SK-N-SH treated with all-trans-retinoic acid at 6 μM for 48 hours (cell line): ENCODE results near the gene SPOCK1.

Experiments used
- ATAC-seq: fragments of 200-7000 bp; cut with Tn5 transposase; 3 replicates; pipeline ENCODE4 v1.9.1; 2020; ENCODE audit warnings: mild to moderate bottlenecking, moderate library complexity
- ARNTL ChIP-seq: fragments of 450-650 bp; formaldehyde crosslinking; IDR thresholded peaks from 2 replicates; pipeline ENCODE4 v1.5.0; 2020; ENCODE audit warnings: low read depth, mild to moderate bottlenecking, moderate library complexity, borderline replicate concordance
- BACH2 ChIP-seq: fragments of 250-450 bp; sonication (Bioruptor Pico); IDR thresholded peaks from 2 replicates; pipeline ENCODE4 v1.9.0; 2021; ENCODE audit warnings: mild to moderate bottlenecking, borderline replicate concordance
- CREB5 ChIP-seq: fragments of 250-450 bp; sonication (Bioruptor Pico); IDR thresholded peaks from 2 replicates; pipeline ENCODE4 v1.5.1; 2020; ENCODE audit warnings: low read depth, mild to moderate bottlenecking, moderate library complexity
- CSDC2 ChIP-seq: fragments of 250-450 bp; sonication (Bioruptor Pico); IDR thresholded peaks from 2 replicates; pipeline ENCODE4 v1.5.0; 2020; ENCODE audit warnings: mild to moderate bottlenecking, moderate library complexity
- CSRNP3 ChIP-seq: fragments of 250-450 bp; sonication (Bioruptor Pico); IDR thresholded peaks from 2 replicates; pipeline ENCODE4 v1.5.1; 2021; ENCODE audit warnings: mild to moderate bottlenecking, moderate library complexity
- ESRRG ChIP-seq: fragments of 250-450 bp; sonication (Bioruptor Pico); IDR thresholded peaks from 2 replicates; pipeline ENCODE4 v1.6.1; 2021; ENCODE audit warnings: mild to moderate bottlenecking
- GLIS3 ChIP-seq: fragments of 250-450 bp; sonication (Bioruptor Pico); IDR thresholded peaks from 2 replicates; pipeline ENCODE4 v1.5.0; 2020; ENCODE audit warnings: mild to moderate bottlenecking, moderate library complexity
- ISL1 ChIP-seq: fragments of 250-450 bp; sonication (Bioruptor Pico); IDR thresholded peaks from 2 replicates; pipeline ENCODE4 v2.1.2; 2022; ENCODE audit warnings: mild to moderate bottlenecking, moderate library complexity
- OSR1 ChIP-seq: fragments of 250-450 bp; sonication (Bioruptor Pico); IDR thresholded peaks from 2 replicates; pipeline ENCODE4 v1.8.0; 2022; ENCODE audit warnings: moderate library complexity, mild to moderate bottlenecking, inconsistent platforms
- PATZ1 ChIP-seq: fragments of 250-450 bp; sonication (Bioruptor Pico); IDR thresholded peaks from 2 replicates; pipeline ENCODE4 v1.8.0; 2020; ENCODE audit warnings: mild to moderate bottlenecking, moderate library complexity, borderline replicate concordance
- POU6F1 ChIP-seq: fragments of 250-450 bp; sonication (Bioruptor Pico); IDR thresholded peaks from 2 replicates; pipeline ENCODE4 v1.8.0; 2021; ENCODE audit warnings: low read depth, mild to moderate bottlenecking, moderate library complexity, borderline replicate concordance
- PPARA ChIP-seq: fragments of 250-450 bp; sonication (Bioruptor Pico); IDR thresholded peaks from 2 replicates; pipeline ENCODE4 v1.5.0; 2020; ENCODE audit warnings: mild to moderate bottlenecking, borderline replicate concordance
- RARB ChIP-seq: fragments of 250-450 bp; sonication (Bioruptor Pico); IDR thresholded peaks from 2 replicates; pipeline ENCODE4 v1.8.0; 2021; ENCODE audit warnings: mild to moderate bottlenecking, moderate library complexity
- SNAI2 ChIP-seq: fragments of 250-450 bp; sonication (Bioruptor Pico); IDR thresholded peaks from 2 replicates; pipeline ENCODE4 v1.5.0; 2020; ENCODE audit warnings: mild to moderate bottlenecking, moderate library complexity
- TCF4 ChIP-seq: fragments of 250-450 bp; sonication (Bioruptor Pico); IDR thresholded peaks from 2 replicates; pipeline ENCODE4 v1.8.0; 2021; ENCODE audit warnings: mild to moderate bottlenecking, moderate library complexity, borderline replicate concordance
- TOX ChIP-seq: fragments of 250-450 bp; sonication (Bioruptor Pico); IDR thresholded peaks from 2 replicates; pipeline ENCODE4 v1.8.0; 2021; ENCODE audit warnings: mild to moderate bottlenecking, moderate library complexity, borderline replicate concordance
- ZC3H10 ChIP-seq: fragments of 250-450 bp; sonication (Bioruptor Pico); IDR thresholded peaks from 2 replicates; pipeline ENCODE4 v1.5.1; 2021; ENCODE audit warnings: mild to moderate bottlenecking, moderate library complexity
- ZFP3 ChIP-seq: fragments of 250-450 bp; sonication (Bioruptor Pico); IDR thresholded peaks from 2 replicates; pipeline ENCODE4 v1.5.0; 2020; ENCODE audit warnings: mild to moderate bottlenecking, moderate library complexity
- ZFP30 ChIP-seq: fragments of 450-650 bp; formaldehyde crosslinking; IDR thresholded peaks from 2 replicates; pipeline ENCODE4 v1.5.0; 2022; ENCODE audit warnings: mild to moderate bottlenecking, moderate library complexity
- ZNF565 ChIP-seq: fragments of 450-650 bp; formaldehyde crosslinking; conservative IDR thresholded peaks from 2 replicates; pipeline ENCODE4 v1.5.0; 2020; ENCODE audit warnings: low read depth, mild to moderate bottlenecking, moderate library complexity
- ZNF70 ChIP-seq: fragments of 450-650 bp; formaldehyde crosslinking; IDR thresholded peaks from 2 replicates; pipeline ENCODE4 v1.5.0; 2020; ENCODE audit warnings: mild to moderate bottlenecking, moderate library complexity
- ZNF8 ChIP-seq: fragments of 450-650 bp; formaldehyde crosslinking; IDR thresholded peaks from 2 replicates; pipeline ENCODE4 v1.5.0; 2020; ENCODE audit warnings: mild to moderate bottlenecking, moderate library complexity

SPOCK1 gene

GRCh38 chr5:137332296-137332695, 166.8 kb downstream of the SPOCK1 start:
- no peak for TF ChIP-seq TOX (CRISPR knock-in tag)
- TF ChIP-seq TCF4 (CRISPR knock-in tag) = no peak
- TF ChIP-seq CSRNP3 (CRISPR knock-in tag) = no peak
- TF ChIP-seq ZNF8 = no peak
- no peak for TF ChIP-seq OSR1
- TF ChIP-seq PPARA (CRISPR knock-in tag) = no peak
- no peak for TF ChIP-seq SNAI2 (CRISPR knock-in tag)
- no peak for TF ChIP-seq BACH2
- no peak for TF ChIP-seq ZC3H10 (CRISPR knock-in tag)
- TF ChIP-seq POU6F1 (CRISPR knock-in tag) = no peak
- TF ChIP-seq ESRRG (CRISPR knock-in tag) = no peak
- TF ChIP-seq ZFP3 (CRISPR knock-in tag) = no peak
- no peak for TF ChIP-seq ARNTL (CRISPR knock-in tag)
- no peak for TF ChIP-seq GLIS3 (CRISPR knock-in tag)
- no peak for TF ChIP-seq RARB
- TF ChIP-seq ZNF565 (CRISPR knock-in tag) = no peak
- TF ChIP-seq, all 23 proteins: peak for 0
- ATAC-seq = no peak

- TF ChIP-seq BACH2 = no peak
- no peak for TF ChIP-seq OSR1
- no peak for TF ChIP-seq TOX (CRISPR knock-in tag)
- no peak for TF ChIP-seq POU6F1 (CRISPR knock-in tag)
- no peak for TF ChIP-seq ZFP30 (CRISPR knock-in tag)
- TF ChIP-seq ESRRG (CRISPR knock-in tag) = no peak
- TF ChIP-seq ZNF70 (CRISPR knock-in tag) = no peak
- no peak for TF ChIP-seq ZC3H10 (CRISPR knock-in tag)
- no peak for ATAC-seq
Measured at GRCh38 chr5:137329586-137330296, 169.4 kb downstream of the SPOCK1 start.

- TF ChIP-seq CSRNP3 (CRISPR knock-in tag) (no peak), ISL1 (no peak), POU6F1 (CRISPR knock-in tag) (no peak), SNAI2 (CRISPR knock-in tag) (no peak), ESRRG (CRISPR knock-in tag) (no peak), TCF4 (CRISPR knock-in tag) (no peak), TOX (CRISPR knock-in tag) (no peak), ZFP3 (CRISPR knock-in tag) (no peak), PATZ1 (CRISPR knock-in tag) (no peak), ZNF8 (no peak), CREB5 (no peak), BACH2 (no peak), OSR1 (no peak), CSDC2 (CRISPR knock-in tag) (no peak), PPARA (CRISPR knock-in tag) (no peak), GLIS3 (CRISPR knock-in tag) (no peak), ARNTL (CRISPR knock-in tag) (no peak)
- no peak for ATAC-seq
Measured at GRCh38 chr5:137328991-137329390, 170.1 kb downstream of the SPOCK1 start.
